Measurements from ENCODE around the gene ZCCHC14. TPM values are rescaled to one million over a fixed set of nuclear protein-coding genes. Genes with fewer than 3 reads are reported as not detected.
"Not testable (repeated sequence)": the region's sequence is repeated elsewhere in the genome, so short reads cannot be mapped to it uniquely, and the experiment has no call there.

ZCCHC14 gene
- total RNA-seq, 2 donors from 2014 or later, result 18.9 to 54.4 TPM

GRCh38 chr16:87387942-87388817, 104.6 kb downstream of the ZCCHC14 start:
- peak; percentile 77 for ATAC-seq
- TF ChIP-seq CTCF (IDR thresholded peaks at IDR 0.05), result peak in 1 of 7 experiments; percentile 1
- peak in 2 of 3 donors; percentile 80 for TF ChIP-seq POLR2A (IDR thresholded peaks at IDR 0.05)
- no peaks in the 10 kb centered on the region for H3K36me3 ChIP-seq (replicated peaks in 1 of 2; ENCODE audit: insufficient read depth in 1 of 2, low read depth in 2 of 2)
- 7 to 10% methylated on average over 18 of the region's 18 CpGs for WGBS, 2 donors
- peak; percentile 93 to 99 (median 96) for DNase-seq
- intact Hi-C loops (cut with DNase I), result no loop called here
- no peaks in the 10 kb centered on the region for H3K9me3 ChIP-seq
- peaks cover 57% of the 10 kb centered on the region for H3K4me1 ChIP-seq
- no peak overlapping the region for H3K4me3 ChIP-seq
- peak overlapping the region; percentile 88 to 97 (median 96) for H3K27ac ChIP-seq
- H3K27me3 ChIP-seq, result no peaks in the 10 kb centered on the region

- H3K27me3 ChIP-seq; ATAC-seq; H3K9me3 ChIP-seq; H3K36me3 ChIP-seq (replicated peaks in 1 of 2; ENCODE audit: insufficient read depth in 1 of 2, low read depth in 2 of 2); H3K4me3 ChIP-seq; DNase-seq; intact Hi-C loops (cut with DNase I): not testable (repeated sequence)
- peaks cover 68% of the 10 kb centered on the region for H3K4me1 ChIP-seq
- peak overlapping the region in 3 of 4 donors; percentile 81 to 89 (median 88) for H3K27ac ChIP-seq
- WGBS, 2 donors, result 88% methylated on average over 10 to 12 of the region's 12 CpGs
These were observed 108.0 kb downstream of the ZCCHC14 start for GRCh38 chr16:87384875-87385167.

- 9 to 41% methylated on average over 5 to 62 of the region's 64 CpGs for WGBS, 2 donors
- Histone ChIP-seq H3K4me1 (peaks cover 68% of the 10 kb centered on the region), H3K36me3 (replicated peaks in 1 of 2; ENCODE audit: insufficient read depth in 1 of 2, low read depth in 2 of 2) (no peaks in the 10 kb centered on the region), H3K4me3 (peak overlapping the region; percentile 15 to 19), H3K9me3 (no peaks in the 10 kb centered on the region), H3K27ac (peak overlapping the region; percentile 53 to 89 (median 84)), H3K27me3 (no peaks in the 10 kb centered on the region)
- ATAC-seq (peak; percentile 2), DNase-seq (peak in 3 of 4 donors; percentile 53 to 64 (median 57))
- TF ChIP-seq POLR2A (IDR thresholded peaks at IDR 0.05) (peak in 2 of 3 donors; percentile 35 to 46), CTCF (IDR thresholded peaks at IDR 0.05) (no peak)
- intact Hi-C loops (cut with DNase I), result no loop called here
These were observed 108.5 kb downstream of the ZCCHC14 start for GRCh38 chr16:87384162-87384874.

GRCh38 chr16:87383505-87384161, 109.2 kb downstream of the ZCCHC14 start, which contains the start of gene FBXO31:
Gene FBXO31, minus strand, starts transcription at chr16:87383776. Its CDS starts 32 bp downstream, at chr16:87383744.
- Histone ChIP-seq H3K27ac (peak within 1 kb of the TSS; percentile 53 to 89 (median 84)), H3K27me3 (no peaks in the 10 kb centered on the region), H3K9me3 (no peaks in the 10 kb centered on the region), H3K36me3 (replicated peaks in 1 of 2; ENCODE audit: insufficient read depth in 1 of 2, low read depth in 2 of 2) (no peaks in the 10 kb centered on the region), H3K4me3 (peak within 1 kb of the TSS; percentile 56 to 80), H3K4me1 (peaks cover 68% of the 10 kb centered on the region)
- intact Hi-C loops (cut with DNase I), result no loop called here
- TF ChIP-seq POLR2A (IDR thresholded peaks at IDR 0.05), result peak in 2 of 3 donors; percentile 45 to 88
- peak in 1 of 7 experiments; percentile 21 for TF ChIP-seq CTCF (IDR thresholded peaks at IDR 0.05)
- 0 to 1% methylated on average over 12 to 65 of the region's 92 CpGs for WGBS, 2 donors
- DNase-seq (peak; percentile 77 to 89 (median 85)), ATAC-seq (peak; percentile 74)
